LNCaP clone FGC (cell line): ENCODE results near the gene TRAPPC2L.

Experiments used
- DNase-seq: peaks from one replicate; pipeline ENCODE4 v3.0.0-alpha.2; 2011; ENCODE audit warnings: low read depth
- H3K4me3 ChIP-seq: 2 replicates; pipeline ENCODE4 v1.5.1; 2011; ENCODE audit warnings: mild to moderate bottlenecking, low read depth, low read length, control low read depth
- TF ChIP-seq, protein P1 (sequence below): IDR thresholded peaks from 2 replicates; pipeline ENCODE4 v1.5.1; 2012; ENCODE audit warnings: mild to moderate bottlenecking; ENCODE audit not compliant: control insufficient read depth, insufficient read depth; ENCODE audit errors: extremely low read depth

The TRAPPC2L gene

DNA sequence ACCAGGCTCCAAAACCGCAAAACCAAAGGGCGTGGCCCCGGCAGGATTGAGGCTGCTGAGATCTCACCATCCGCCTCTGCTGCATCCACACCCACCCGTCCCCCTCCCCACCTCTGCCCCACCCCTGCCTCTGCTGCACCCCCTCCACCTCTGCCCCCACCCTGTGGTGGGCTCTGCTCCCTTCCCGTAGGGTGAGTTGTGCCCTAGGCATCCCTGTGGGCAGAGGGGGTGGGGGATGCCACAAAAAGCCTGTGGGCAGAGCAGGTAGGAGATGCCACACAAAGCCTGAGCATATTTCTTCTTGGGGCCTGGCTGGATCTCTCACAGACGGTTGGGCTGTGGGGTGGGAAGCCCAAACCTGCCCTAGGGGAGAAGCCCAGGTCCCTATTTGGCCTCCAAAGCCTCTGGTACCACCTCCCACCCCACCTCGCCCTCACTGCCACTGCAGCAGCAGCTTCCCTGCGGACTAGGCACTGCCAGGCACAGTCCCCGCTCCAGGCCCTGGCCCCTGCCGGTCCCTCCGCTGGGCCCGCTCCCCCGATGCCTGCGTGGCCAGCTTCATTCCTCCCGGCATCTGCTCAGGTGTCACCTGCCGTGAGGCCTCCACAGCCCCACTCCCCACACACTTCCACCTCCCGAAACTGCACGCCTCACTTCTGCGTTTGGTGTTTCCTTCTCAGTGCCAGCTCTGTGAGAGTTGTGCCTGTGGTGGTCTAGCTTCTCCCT, 20.8 kb downstream of the TRAPPC2L start:
- DNase-seq, result no peak
- no peak overlapping the region for H3K4me3 ChIP-seq
- TF ChIP-seq, protein P1, sequence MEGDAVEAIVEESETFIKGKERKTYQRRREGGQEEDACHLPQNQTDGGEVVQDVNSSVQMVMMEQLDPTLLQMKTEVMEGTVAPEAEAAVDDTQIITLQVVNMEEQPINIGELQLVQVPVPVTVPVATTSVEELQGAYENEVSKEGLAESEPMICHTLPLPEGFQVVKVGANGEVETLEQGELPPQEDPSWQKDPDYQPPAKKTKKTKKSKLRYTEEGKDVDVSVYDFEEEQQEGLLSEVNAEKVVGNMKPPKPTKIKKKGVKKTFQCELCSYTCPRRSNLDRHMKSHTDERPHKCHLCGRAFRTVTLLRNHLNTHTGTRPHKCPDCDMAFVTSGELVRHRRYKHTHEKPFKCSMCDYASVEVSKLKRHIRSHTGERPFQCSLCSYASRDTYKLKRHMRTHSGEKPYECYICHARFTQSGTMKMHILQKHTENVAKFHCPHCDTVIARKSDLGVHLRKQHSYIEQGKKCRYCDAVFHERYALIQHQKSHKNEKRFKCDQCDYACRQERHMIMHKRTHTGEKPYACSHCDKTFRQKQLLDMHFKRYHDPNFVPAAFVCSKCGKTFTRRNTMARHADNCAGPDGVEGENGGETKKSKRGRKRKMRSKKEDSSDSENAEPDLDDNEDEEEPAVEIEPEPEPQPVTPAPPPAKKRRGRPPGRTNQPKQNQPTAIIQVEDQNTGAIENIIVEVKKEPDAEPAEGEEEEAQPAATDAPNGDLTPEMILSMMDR, result no peak

DNA sequence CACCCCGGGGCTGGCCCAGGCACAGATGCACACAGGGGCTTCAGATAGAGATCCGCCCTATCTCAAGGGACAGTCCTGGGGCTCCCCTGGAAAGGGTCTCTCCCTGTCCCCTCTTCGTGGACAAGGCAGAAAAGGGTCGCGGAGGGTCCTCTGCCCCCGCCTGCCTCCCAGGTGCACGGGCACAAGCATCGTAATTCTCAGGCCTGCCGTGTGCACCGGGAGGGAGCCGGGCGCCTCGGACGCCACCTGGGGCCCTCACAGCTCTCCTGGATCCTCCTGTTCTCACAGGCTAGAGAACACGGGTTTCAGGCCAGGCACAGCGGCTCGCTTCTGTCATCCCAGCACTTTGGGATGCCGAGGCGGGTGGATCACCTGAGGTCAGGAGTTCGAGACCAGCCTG, 21.4 kb downstream of the TRAPPC2L start:
- no peak overlapping the region for H3K4me3 ChIP-seq
- TF ChIP-seq, protein P1, result no peak
- no peak for DNase-seq

DNA sequence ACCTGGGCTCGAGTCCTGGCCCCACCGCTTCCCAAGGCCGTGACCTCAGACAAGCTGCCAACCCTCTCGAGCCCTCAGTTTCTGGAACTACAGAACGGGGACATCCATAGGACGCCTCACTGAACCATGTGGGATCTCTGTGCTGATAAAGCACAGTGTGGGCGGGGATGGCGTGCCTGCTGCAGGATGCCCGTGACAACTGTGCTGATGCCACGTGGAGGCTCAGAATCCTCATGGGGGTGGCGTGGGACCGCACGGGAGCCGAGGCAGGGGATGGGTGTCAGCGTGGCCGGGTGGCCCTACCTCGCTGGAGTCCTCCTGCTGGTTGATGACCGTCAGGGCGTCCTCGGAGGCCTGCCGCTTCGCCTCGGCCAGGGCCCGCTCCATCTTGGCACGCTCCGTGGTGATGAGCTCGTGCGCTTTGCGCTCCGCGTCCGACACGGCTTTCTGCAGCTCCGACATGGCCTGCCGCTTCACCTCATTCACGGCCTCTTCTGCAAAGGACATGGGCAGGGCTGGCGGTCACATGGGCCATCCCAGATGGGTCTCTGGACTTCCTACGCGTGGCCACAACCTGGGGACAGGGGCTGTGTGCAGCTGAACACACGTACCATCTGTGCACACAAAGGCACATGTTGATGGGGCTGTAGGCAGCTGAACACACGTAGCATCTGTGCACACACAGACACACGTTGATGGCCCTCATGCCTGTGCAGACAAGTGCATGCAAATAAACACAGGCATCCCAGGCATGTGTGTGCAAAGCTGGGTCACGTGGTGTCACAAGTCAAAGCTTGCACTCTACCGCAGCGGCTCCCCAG, 22.2 kb downstream of the TRAPPC2L start:
- TF ChIP-seq, protein P1, result no peak
- DNase-seq, result no peak
- H3K4me3 ChIP-seq, result no peak overlapping the region

DNA sequence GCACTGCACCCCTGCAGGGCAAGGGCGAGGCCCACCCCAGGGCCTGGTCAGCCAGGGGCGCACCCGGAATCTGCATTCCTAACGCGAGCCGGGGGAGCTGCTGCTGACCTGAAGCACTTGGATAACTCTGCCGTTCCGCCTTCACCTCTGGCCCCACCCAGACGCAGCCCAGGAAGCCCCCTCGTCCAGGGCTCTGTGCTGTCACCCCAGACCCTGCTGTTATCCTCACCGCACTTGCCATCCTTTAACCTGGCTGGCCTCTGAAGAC, 22.8 kb downstream of the TRAPPC2L start:
- TF ChIP-seq, protein P1, result no peak
- DNase-seq, result no peak
- H3K4me3 ChIP-seq, result no peak overlapping the region

DNA sequence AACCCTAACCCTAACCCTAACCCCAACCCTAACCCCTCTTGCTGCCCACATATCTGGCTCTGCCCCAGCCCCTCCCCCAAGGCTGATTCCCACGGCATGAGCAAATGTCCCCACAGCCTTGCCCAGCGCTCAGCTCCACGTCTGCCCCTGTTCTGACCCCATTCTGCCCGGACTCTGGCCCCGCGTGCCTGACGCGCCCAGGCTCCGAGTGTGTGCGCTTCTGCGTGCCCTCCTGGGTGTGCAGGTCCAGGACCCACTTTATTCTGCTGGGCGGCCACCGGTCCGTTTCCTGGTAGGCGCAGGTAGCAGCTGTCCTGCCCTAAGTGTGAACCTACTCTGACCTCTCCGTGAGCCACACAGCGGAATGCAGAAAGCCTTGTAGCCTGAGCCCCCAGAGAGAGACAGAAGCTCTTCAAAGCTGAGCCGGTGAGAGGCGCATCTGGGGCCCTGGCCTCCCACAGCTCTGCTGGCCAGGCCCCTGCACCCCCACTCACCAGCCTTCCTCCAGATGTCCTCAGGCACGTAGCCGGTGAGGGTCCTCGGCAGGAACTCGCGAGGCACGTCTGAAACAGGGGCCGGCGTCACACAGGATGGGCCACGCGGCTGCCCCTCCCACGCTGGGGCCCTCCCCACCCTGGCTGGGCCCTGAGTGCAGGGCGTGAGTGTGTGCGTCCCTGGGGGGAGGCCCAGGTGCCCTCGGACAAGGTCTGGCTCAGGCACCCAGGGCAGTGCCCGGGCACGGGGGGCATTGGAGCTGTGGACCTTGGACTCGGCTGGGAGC, 23.5 kb downstream of the TRAPPC2L start:
- no peak overlapping the region for H3K4me3 ChIP-seq
- no peak for DNase-seq
- TF ChIP-seq, protein P1, result no peak

DNA sequence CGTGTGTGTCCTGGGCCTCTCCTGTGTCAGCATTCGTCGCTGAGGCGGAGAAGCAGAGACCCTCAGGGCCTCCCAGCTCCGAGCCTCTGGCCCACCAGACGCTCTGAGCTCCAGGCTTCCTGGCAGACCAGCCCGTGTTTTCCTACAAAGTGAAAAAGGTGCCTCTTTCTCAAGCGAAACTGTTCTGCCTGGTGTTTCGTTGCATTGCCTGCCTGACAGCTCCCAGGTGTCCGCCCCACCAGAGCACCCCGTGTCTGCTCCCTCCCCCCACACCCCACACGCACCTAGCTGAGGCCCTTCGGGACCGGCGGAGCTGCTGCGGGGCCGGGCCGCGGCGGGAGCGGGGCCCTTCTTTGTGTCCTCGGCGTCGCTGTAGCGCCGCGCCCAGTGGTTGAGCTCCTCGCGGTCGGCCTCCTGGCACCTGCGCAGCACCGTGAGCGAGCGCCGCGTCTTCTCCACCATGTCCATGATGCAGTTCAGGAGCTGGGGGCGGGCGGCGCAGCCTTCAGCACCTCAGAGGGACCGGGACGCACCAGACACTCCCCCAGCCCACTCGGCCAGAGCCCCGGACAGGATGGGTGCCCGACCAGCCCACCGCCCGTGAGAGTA, 24.2 kb downstream of the TRAPPC2L start:
- no peak overlapping the region for H3K4me3 ChIP-seq
- DNase-seq, result no peak
- TF ChIP-seq, protein P1, result no peak
